Keratinocyte (primary cell): Measurements from ENCODE around the gene FGFBP2. TPM values are rescaled to one million over a fixed set of nuclear protein-coding genes. Genes with fewer than 3 reads are reported as not detected.

Experiments used
- DNase-seq: peaks from one replicate; pipeline ENCODE4 v3.0.0-alpha.2; 2011; ENCODE audit warnings: low read depth, missing footprints, low spot score
- FAIRE-seq: peaks from 2 replicates; lab custom pipeline; 2011; peaks lifted over from hg19 to GRCh38; lab: Jason Lieb, UNC
- H2AFZ ChIP-seq: 2 replicates; pipeline ENCODE4 v1.6.0; 2012; ENCODE audit warnings: low read length, control low read depth, inconsistent platforms; ENCODE audit not compliant: control insufficient read depth
- H3K27ac ChIP-seq: 2 replicates; pipeline ENCODE4 v1.5.1; 2011; ENCODE audit warnings: low read length; ENCODE audit not compliant: control insufficient read depth, insufficient read depth
- H3K27me3 ChIP-seq: 3 replicates; pipeline ENCODE4 v1.6.0; 2011; ENCODE audit warnings: low read length; ENCODE audit not compliant: control insufficient read depth, insufficient read depth; ENCODE audit errors: extremely low read depth
- H3K36me3 ChIP-seq, 2 experiments: 2 replicates in 1 of 2; 3 replicates in 1 of 2; pipeline ENCODE4 v1.5.1; 2011; ENCODE audit warnings: low read length in 2 of 2, mild to moderate bottlenecking in 1 of 2; ENCODE audit not compliant: control insufficient read depth in 2 of 2, insufficient read depth in 2 of 2; ENCODE audit errors: extremely low read depth in 1 of 2
- H3K4me1 ChIP-seq: 3 replicates; pipeline ENCODE4 v1.5.1; 2011; ENCODE audit warnings: low read length; ENCODE audit not compliant: control insufficient read depth, insufficient read depth; ENCODE audit errors: extremely low read depth
- H3K4me2 ChIP-seq: 3 replicates; pipeline ENCODE4 v1.6.0; 2011; ENCODE audit warnings: low read depth, low read length; ENCODE audit not compliant: control insufficient read depth, insufficient read depth; ENCODE audit errors: extremely low read depth
- H3K4me3 ChIP-seq, 3 experiments: fragments of 200-600 bp in 1 of 3; sonication (generic) in 1 of 3; 2 replicates in 2 of 3; 3 replicates in 1 of 3; pipeline ENCODE4 v1.5.1; 2011 to 2016; ENCODE audit warnings: low read length in 3 of 3, mild to moderate bottlenecking in 3 of 3, control low read depth in 2 of 3, inconsistent platforms in 1 of 3, low read depth in 1 of 3, mixed read lengths in 1 of 3, mixed run types in 1 of 3, moderate library complexity in 1 of 3; ENCODE audit not compliant: control insufficient read depth in 2 of 3, insufficient read depth in 2 of 3; ENCODE audit errors: extremely low read depth in 1 of 3
- H3K79me2 ChIP-seq: 2 replicates; pipeline ENCODE4 v1.6.0; 2012; ENCODE audit warnings: low read length; ENCODE audit not compliant: control insufficient read depth, insufficient read depth
- H3K9ac ChIP-seq: 3 replicates; pipeline ENCODE4 v1.6.0; 2011; ENCODE audit warnings: low read length; ENCODE audit not compliant: control insufficient read depth, insufficient read depth; ENCODE audit errors: extremely low read depth
- H3K9me1 ChIP-seq: 3 replicates; pipeline ENCODE4 v1.6.0; 2011; ENCODE audit warnings: low read length; ENCODE audit not compliant: control insufficient read depth, insufficient read depth; ENCODE audit errors: extremely low read depth
- H3K9me3 ChIP-seq: 2 replicates; pipeline ENCODE4 v1.5.1; 2012; ENCODE audit warnings: low read depth, low read length; ENCODE audit not compliant: control insufficient read depth
- H4K20me1 ChIP-seq: 3 replicates; pipeline ENCODE4 v1.6.0; 2011; ENCODE audit warnings: low read length; ENCODE audit not compliant: control insufficient read depth, insufficient read depth; ENCODE audit errors: extremely low read depth
- EZH2 ChIP-seq: IDR thresholded peaks from one replicate; pipeline ENCODE4 v1.6.1; 2012; ENCODE audit warnings: inconsistent platforms, mild to moderate bottlenecking, low read length, moderate library complexity
- dilution Hi-C: fragments of 300-500 bp; cut with MboI; formaldehyde crosslinking; loops from one replicate; pipeline ENCODE4 v1.7.0; 2020; ENCODE audit warnings: low sequenced_read_pairs; ENCODE audit not compliant: extremely low pct_ligation_motif_present
- polyA minus RNA-seq, 3 experiments: library from RNA; depleted of rRNA, polyadenylated mRNA; stranded (reverse); fragments of >200 nt; gene quantifications; 1 replicate in 1 of 3; 2 replicates in 1 of 3; 3 replicates in 1 of 3; pipeline ENCODE4 v1.2.3, GENCODE V29; 2011
- polyA plus RNA-seq, 5 experiments: library from polyadenylated mRNA; depleted of rRNA in 3 of 5; stranded (reverse) in 3 of 5; stranded (forward) in 1 of 5; unstranded in 1 of 5; fragments of >200 nt; gene quantifications; 1 replicate in 1 of 5; 2 replicates in 3 of 5; 3 replicates in 1 of 5; pipeline versions ENCODE4 v1.2.1 to v1.2.3, GENCODE V29; 2011 to 2012; ENCODE audit warnings: missing spikeins in 2 of 5, low read depth in 1 of 5, low replicate concordance in 1 of 5
- TF ChIP-seq, protein P1 (sequence below), 3 experiments: IDR thresholded peaks in 1 of 3; conservative IDR thresholded peaks in 1 of 3; optimal IDR thresholded peaks in 1 of 3; 2 replicates in 2 of 3; 3 replicates in 1 of 3; pipeline versions ENCODE3 to v1.5.1; 2011; ENCODE audit warnings: low read length in 3 of 3, mild to moderate bottlenecking in 3 of 3, moderate library complexity in 2 of 3, control low read depth in 1 of 3, inconsistent platforms in 1 of 3; ENCODE audit not compliant: insufficient read depth in 2 of 3; ENCODE audit errors: extremely low read depth in 1 of 3

FGFBP2 gene
- polyA plus RNA-seq: not detected in 3 replicates
- not detected for polyA plus RNA-seq (2011; ENCODE audit: low read depth)
- not detected in 2 replicates for polyA plus RNA-seq (2011; cell fraction: cytosol; rRNA removed)
- polyA plus RNA-seq (2011; cell fraction: nucleus; rRNA removed): not detected in 2 replicates
- not detected in 2 replicates for polyA plus RNA-seq (2012; ENCODE audit: low replicate concordance)
- polyA minus RNA-seq: not detected in 3 replicates
- polyA minus RNA-seq (2011; cell fraction: cytosol; rRNA and poly(A)+ RNA removed): not detected
- not detected in 2 replicates for polyA minus RNA-seq (2011; cell fraction: nucleus; rRNA and poly(A)+ RNA removed)

DNA sequence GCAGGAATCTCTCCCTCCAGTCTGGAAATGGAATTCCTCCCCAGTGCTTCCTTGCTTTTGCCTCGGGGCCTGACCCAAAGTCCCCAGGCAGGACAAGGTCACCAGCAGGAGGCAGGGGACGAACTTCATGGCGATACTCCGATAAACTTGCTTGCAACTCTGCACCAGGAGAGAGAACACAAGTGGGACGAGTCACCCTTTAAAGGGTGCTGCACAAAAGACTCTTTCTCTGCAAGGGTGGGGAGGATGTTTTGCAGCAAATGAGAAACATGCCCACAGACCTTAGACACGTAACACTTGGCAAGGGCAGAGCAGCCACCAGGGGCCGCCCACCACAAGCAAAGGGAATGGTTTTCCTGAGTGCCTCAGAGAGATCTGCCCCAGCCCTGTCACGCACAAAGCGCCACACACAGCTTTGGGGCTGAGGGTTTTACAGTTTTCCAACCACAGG, at the start of gene FGFBP2:
Gene FGFBP2 (minus strand): TSS at position 175 of the 451 bp plus-strand sequence. CDS start 46 bp downstream, at position 129.
- Histone ChIP-seq H3K27ac (no peak within 1 kb of the TSS), H4K20me1 (no peaks in the 10 kb centered on the region), H3K27me3 (peaks cover 5% of the 10 kb centered on the region), H3K4me2 (no peak within 1 kb of the TSS), H3K36me3 (no peaks in the 10 kb centered on the region), H3K9me3 (no peaks in the 10 kb centered on the region), H3K9me1 (no peaks in the 10 kb centered on the region), H3K79me2 (no peaks in the 10 kb centered on the region), H2AFZ (no peak within 1 kb of the TSS), H3K4me3 (no peak within 1 kb of the TSS), H3K9ac (no peak within 1 kb of the TSS), H3K4me1 (no peaks in the 10 kb centered on the region)
- FAIRE-seq (peak; percentile 69), DNase-seq (no peak)
- dilution Hi-C loops: no loop called here
- TF ChIP-seq EZH2: no peak
- TF ChIP-seq, protein P1, sequence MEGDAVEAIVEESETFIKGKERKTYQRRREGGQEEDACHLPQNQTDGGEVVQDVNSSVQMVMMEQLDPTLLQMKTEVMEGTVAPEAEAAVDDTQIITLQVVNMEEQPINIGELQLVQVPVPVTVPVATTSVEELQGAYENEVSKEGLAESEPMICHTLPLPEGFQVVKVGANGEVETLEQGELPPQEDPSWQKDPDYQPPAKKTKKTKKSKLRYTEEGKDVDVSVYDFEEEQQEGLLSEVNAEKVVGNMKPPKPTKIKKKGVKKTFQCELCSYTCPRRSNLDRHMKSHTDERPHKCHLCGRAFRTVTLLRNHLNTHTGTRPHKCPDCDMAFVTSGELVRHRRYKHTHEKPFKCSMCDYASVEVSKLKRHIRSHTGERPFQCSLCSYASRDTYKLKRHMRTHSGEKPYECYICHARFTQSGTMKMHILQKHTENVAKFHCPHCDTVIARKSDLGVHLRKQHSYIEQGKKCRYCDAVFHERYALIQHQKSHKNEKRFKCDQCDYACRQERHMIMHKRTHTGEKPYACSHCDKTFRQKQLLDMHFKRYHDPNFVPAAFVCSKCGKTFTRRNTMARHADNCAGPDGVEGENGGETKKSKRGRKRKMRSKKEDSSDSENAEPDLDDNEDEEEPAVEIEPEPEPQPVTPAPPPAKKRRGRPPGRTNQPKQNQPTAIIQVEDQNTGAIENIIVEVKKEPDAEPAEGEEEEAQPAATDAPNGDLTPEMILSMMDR (optimal IDR thresholded peaks at IDR 0.05 in 1 of 3, IDR thresholded peaks at IDR 0.05 in 1 of 3, conservative IDR thresholded peaks at IDR 0.05 in 1 of 3; ENCODE audit: extremely low read depth in 1 of 3, insufficient read depth in 2 of 3, low read length in 3 of 3): peak; percentile 43 to 74 (median 55)

GRCh38 chr4:16011173-16011572, 48.2 kb upstream of the FGFBP2 start:
- FAIRE-seq (no peak), DNase-seq (no peak)
- no peaks in the 10 kb centered on the region for H3K9me3 ChIP-seq
- H3K4me1 ChIP-seq: no peaks in the 10 kb centered on the region
- H3K4me3 ChIP-seq: no peak overlapping the region
- no peaks in the 10 kb centered on the region for H3K79me2 ChIP-seq
- H3K36me3 ChIP-seq: no peaks in the 10 kb centered on the region
- H3K9ac ChIP-seq: no peak overlapping the region
- no peaks in the 10 kb centered on the region for H4K20me1 ChIP-seq
- dilution Hi-C loops: no loop called here
- TF ChIP-seq, protein P1 (optimal IDR thresholded peaks at IDR 0.05 in 1 of 3, IDR thresholded peaks at IDR 0.05 in 1 of 3, conservative IDR thresholded peaks at IDR 0.05 in 1 of 3; ENCODE audit: extremely low read depth in 1 of 3, insufficient read depth in 2 of 3, low read length in 3 of 3): no peak
- no peak for TF ChIP-seq EZH2
- H3K27me3 ChIP-seq: peaks cover 7% of the 10 kb centered on the region
- H3K9me1 ChIP-seq: no peaks in the 10 kb centered on the region
- no peak overlapping the region for H3K4me2 ChIP-seq
- no peak overlapping the region for H2AFZ ChIP-seq
- H3K27ac ChIP-seq: no peak overlapping the region
